Vagina (tissue), 2 donors: Measurements from ENCODE around the gene ASXL2. TPM values are rescaled to one million over a fixed set of nuclear protein-coding genes. Genes with fewer than 3 reads are reported as not detected.

Experiments used
- DNase-seq, 2 donors: peaks; one replicate each; pipeline ENCODE4 v3.0.0-alpha.2; 2017; ENCODE audit errors: extremely low spot score in 2 of 2
- H3K27ac ChIP-seq: fragments of 200-600 bp; sonication (generic); one replicate; pipeline ENCODE4 v1.5.1; 2019
- H3K27me3 ChIP-seq: fragments of 200-600 bp; sonication (generic); one replicate; pipeline ENCODE4 v1.5.1; 2019
- H3K36me3 ChIP-seq, 2 donors: fragments of 200-600 bp; sonication (generic); one replicate each; pipeline ENCODE4 v1.5.1; 2017 to 2019
- H3K4me1 ChIP-seq: fragments of 200-600 bp; sonication (generic); one replicate; pipeline ENCODE4 v1.5.1; 2019
- H3K4me3 ChIP-seq, 2 donors: fragments of 200-600 bp; sonication (generic); 1 replicate in 1 of 2; 2 replicates in 1 of 2; pipeline ENCODE4 v1.5.1; 2016 to 2019
- H3K9me3 ChIP-seq: fragments of 200-600 bp; sonication (generic); one replicate; pipeline ENCODE4 v1.5.1; 2019
- POLR2A ChIP-seq, 2 donors: fragments of 450-650 bp; IDR thresholded peaks; one replicate each; pipeline ENCODE4 v1.6.1; 2017; ENCODE audit warnings: antibody characterized with exemption in 2 of 2, mild to moderate bottlenecking in 2 of 2, moderate library complexity in 2 of 2
- POLR2AphosphoS5 ChIP-seq, 2 donors: sonication (generic); formaldehyde crosslinking; IDR thresholded peaks; one replicate each; pipeline ENCODE4 v1.9.0; 2017; ENCODE audit warnings: antibody characterized with exemption in 2 of 2, mild to moderate bottlenecking in 2 of 2, low read depth in 1 of 2; ENCODE audit not compliant: insufficient read depth in 1 of 2
- intact Hi-C: fragments of 100-400 bp; cut with DNase I; formaldehyde crosslinking; loops from one replicate; pipeline ENCODE4 v1.15.1; 2023
- total RNA-seq: library from RNA; depleted of rRNA; stranded (reverse); fragments of >200 nt; gene quantifications from one replicate; pipeline ENCODE4 v1.2.3, GENCODE V29; 2016
- TF ChIP-seq, protein P1 (sequence below), 3 experiments: fragments of 450-650 bp in 2 of 3; fragments of 200-600 bp in 1 of 3; sonication (generic) in 1 of 3; IDR thresholded peaks; one replicate each; pipeline ENCODE4 v1.5.1; 2017 to 2019; ENCODE audit warnings: antibody characterized with exemption in 3 of 3, mild to moderate bottlenecking in 2 of 3, moderate library complexity in 2 of 3

ASXL2 gene
- total RNA-seq, 1 donor from 2014 or later, result 16.2 TPM

DNA sequence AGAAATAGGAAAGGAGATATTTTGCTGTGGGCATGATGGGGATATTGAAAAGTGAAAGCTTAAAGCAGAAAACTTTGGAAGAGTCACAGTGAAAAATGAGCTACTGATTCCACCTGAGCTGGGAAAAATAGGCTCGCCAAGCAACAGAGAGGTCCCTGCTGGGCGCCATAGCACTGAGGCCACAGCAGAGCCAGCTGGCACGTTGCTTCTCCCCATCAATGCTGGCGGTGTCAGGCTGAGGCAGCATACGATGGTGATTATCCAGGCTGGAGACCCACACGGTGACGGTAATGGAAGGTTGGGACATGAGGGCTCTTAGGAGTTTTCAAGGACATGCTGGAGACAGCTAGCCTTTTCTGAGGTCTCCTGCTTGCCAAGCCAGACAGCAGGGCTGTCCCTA, 179.1 kb downstream of the ASXL2 start:
- no peaks in the 10 kb centered on the region for H3K4me1 ChIP-seq
- H3K4me3 ChIP-seq, result no peak overlapping the region
- TF ChIP-seq, protein P1, sequence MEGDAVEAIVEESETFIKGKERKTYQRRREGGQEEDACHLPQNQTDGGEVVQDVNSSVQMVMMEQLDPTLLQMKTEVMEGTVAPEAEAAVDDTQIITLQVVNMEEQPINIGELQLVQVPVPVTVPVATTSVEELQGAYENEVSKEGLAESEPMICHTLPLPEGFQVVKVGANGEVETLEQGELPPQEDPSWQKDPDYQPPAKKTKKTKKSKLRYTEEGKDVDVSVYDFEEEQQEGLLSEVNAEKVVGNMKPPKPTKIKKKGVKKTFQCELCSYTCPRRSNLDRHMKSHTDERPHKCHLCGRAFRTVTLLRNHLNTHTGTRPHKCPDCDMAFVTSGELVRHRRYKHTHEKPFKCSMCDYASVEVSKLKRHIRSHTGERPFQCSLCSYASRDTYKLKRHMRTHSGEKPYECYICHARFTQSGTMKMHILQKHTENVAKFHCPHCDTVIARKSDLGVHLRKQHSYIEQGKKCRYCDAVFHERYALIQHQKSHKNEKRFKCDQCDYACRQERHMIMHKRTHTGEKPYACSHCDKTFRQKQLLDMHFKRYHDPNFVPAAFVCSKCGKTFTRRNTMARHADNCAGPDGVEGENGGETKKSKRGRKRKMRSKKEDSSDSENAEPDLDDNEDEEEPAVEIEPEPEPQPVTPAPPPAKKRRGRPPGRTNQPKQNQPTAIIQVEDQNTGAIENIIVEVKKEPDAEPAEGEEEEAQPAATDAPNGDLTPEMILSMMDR (IDR thresholded peaks at IDR 0.05), result no peak
- TF ChIP-seq POLR2A (IDR thresholded peaks at IDR 0.05) (no peak), POLR2AphosphoS5 (IDR thresholded peaks at IDR 0.05; ENCODE audit: insufficient read depth in 1 of 2, low read depth in 1 of 2) (no peak)
- H3K36me3 ChIP-seq, result no peaks in the 10 kb centered on the region
- no peaks in the 10 kb centered on the region for H3K9me3 ChIP-seq
- H3K27me3 ChIP-seq, result no peaks in the 10 kb centered on the region
- H3K27ac ChIP-seq, result no peak overlapping the region
- intact Hi-C loops, result no loop called here
- DNase-seq, result no peak

DNA sequence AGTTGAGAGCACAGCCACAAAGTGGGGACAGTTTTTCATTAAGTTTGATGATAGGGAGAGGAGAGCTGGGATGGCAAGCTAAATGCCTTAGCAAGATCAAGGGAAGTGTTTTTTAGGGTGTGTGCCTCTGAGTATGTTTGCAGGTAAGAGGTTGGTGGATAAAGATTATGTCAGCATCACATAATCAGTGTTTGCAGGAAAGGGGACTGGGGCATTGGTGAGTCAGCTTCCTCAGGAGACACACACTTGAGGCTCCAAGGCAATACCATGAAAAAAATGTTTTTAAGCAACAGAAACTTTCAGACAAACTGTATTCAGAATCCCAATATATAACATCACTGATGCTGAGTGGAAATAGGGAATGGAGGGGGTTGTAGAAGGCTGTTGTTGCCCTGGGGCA, 179.5 kb downstream of the ASXL2 start:
- no peak for DNase-seq
- TF ChIP-seq POLR2AphosphoS5 (IDR thresholded peaks at IDR 0.05; ENCODE audit: insufficient read depth in 1 of 2, low read depth in 1 of 2), result no peak
- no peak for TF ChIP-seq POLR2A (IDR thresholded peaks at IDR 0.05)
- TF ChIP-seq, protein P1 (IDR thresholded peaks at IDR 0.05), result no peak
- Histone ChIP-seq H3K36me3 (no peaks in the 10 kb centered on the region), H3K4me1 (no peaks in the 10 kb centered on the region), H3K9me3 (no peaks in the 10 kb centered on the region), H3K4me3 (no peak overlapping the region), H3K27me3 (no peaks in the 10 kb centered on the region), H3K27ac (no peak overlapping the region)
- intact Hi-C loops, result no loop called here

DNA sequence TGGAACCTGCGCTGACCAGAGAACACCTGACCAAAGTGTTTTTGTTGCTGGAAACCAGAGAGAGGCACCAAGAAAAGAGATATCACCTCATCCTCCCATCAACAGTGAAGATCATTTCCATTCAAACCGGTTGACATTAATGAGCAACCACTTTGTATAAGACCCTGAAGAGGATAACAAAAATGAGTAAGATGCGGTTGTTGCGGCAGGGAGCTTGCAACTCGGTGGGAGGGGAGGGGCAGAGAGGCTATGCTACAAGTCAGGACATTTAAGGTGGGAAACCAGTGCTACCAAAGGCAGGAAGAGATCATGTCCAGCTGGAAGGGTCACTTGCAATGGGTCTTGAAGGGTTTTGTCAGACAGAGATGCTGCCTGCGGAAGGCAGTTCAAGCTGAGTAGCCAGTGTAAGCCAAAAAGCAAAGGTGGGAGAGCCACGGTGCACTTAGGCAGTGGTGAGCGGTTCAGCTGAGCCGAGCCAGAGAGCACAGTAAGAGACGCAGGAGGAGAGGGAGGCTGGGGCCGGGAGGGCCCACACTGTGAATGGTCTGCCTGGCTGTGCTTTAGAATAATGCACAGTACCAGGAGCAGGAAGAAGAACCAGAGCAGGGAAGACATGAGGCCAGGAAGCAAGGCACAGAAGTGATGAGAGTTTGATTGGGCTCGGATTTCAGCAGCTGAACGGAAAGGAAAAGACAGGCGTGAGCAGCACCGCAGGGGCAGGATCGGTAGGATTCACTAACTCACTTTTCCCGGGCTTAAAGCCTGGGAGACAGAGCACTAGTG, 180.5 kb downstream of the ASXL2 start:
- no peaks in the 10 kb centered on the region for H3K36me3 ChIP-seq
- no peaks in the 10 kb centered on the region for H3K4me1 ChIP-seq
- DNase-seq, result no peak
- H3K27ac ChIP-seq, result no peak overlapping the region
- H3K4me3 ChIP-seq, result no peak overlapping the region
- TF ChIP-seq POLR2A (IDR thresholded peaks at IDR 0.05) (no peak), POLR2AphosphoS5 (IDR thresholded peaks at IDR 0.05; ENCODE audit: insufficient read depth in 1 of 2, low read depth in 1 of 2) (no peak)
- intact Hi-C loops, result no loop called here
- H3K9me3 ChIP-seq, result no peaks in the 10 kb centered on the region
- H3K27me3 ChIP-seq, result no peaks in the 10 kb centered on the region

DNA sequence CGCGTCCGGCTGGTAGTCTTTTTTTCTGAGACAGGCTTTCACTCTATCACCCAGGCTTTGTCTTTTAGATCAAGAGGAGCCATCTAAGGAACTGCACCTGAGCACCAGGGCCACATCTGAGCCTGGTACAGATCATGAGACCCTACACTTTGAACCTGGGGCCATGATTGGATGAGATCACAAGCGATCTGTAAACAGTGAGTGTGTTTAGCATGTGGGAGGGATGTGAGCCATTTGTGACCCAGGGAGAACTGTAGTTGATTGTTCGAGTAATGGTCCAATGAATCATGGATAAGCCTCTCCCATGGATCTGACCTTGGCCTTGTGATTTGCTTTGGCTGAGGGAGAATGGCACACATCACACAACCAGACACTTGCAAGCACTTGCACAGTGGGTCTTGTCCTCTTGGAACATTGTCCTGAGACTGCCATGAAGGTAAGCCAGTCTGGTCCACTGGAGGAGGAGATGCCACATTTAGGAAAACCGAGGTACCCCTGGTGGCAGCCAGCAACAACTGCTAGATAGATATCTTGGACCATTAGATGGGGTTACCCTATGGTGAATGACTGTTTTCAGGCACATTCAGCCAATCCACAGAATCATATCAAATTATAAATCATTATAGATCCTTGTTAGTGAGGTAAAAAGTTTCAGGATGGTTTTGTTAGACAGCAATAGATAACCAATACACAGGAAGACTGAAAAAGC, 185.4 kb downstream of the ASXL2 start:
- H3K4me1 ChIP-seq, result no peaks in the 10 kb centered on the region
- TF ChIP-seq, protein P1 (IDR thresholded peaks at IDR 0.05), result no peak
- TF ChIP-seq POLR2AphosphoS5 (IDR thresholded peaks at IDR 0.05; ENCODE audit: insufficient read depth in 1 of 2, low read depth in 1 of 2), result no peak
- TF ChIP-seq POLR2A (IDR thresholded peaks at IDR 0.05), result no peak
- H3K27ac ChIP-seq, result no peak overlapping the region
- no peaks in the 10 kb centered on the region for H3K27me3 ChIP-seq
- no peaks in the 10 kb centered on the region for H3K9me3 ChIP-seq
- no peaks in the 10 kb centered on the region for H3K36me3 ChIP-seq
- H3K4me3 ChIP-seq, result no peak overlapping the region
- DNase-seq, result no peak
- intact Hi-C loops, result no loop called here

DNA sequence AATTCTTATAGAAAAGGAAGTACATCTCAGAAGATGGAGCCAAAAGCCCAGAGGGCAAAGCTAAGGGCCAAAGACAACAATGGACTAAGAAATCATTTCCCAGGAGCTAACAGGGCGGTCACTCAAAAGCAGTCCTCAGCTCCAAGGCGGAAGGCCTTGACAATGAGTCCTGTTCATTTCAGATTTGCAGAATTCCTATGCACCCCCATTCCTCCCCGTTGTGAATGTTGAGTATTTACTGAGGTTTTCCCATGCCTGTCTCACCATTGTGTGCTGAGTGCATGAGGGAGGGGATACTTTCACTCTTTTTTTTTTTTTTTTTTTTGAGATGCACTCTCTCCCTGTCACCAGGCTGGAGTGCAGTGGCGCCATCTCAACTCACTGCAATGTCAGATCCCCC, 186.1 kb downstream of the ASXL2 start:
- no peak for DNase-seq
- TF ChIP-seq POLR2A (IDR thresholded peaks at IDR 0.05), result no peak
- no peak for TF ChIP-seq POLR2AphosphoS5 (IDR thresholded peaks at IDR 0.05; ENCODE audit: insufficient read depth in 1 of 2, low read depth in 1 of 2)
- TF ChIP-seq, protein P1 (IDR thresholded peaks at IDR 0.05), result no peak
- Histone ChIP-seq H3K27ac (no peak overlapping the region), H3K9me3 (no peaks in the 10 kb centered on the region), H3K27me3 (no peaks in the 10 kb centered on the region), H3K4me1 (no peaks in the 10 kb centered on the region), H3K4me3 (no peak overlapping the region), H3K36me3 (no peaks in the 10 kb centered on the region)
- intact Hi-C loops, result no loop called here
